HepG2 (cell line): ENCODE results near the gene HINT1. TPM values are rescaled to one million over a fixed set of nuclear protein-coding genes. Genes with fewer than 3 reads are reported as not detected.

Experiments used
- ARHGAP35 ChIP-seq: sonication (generic); formaldehyde crosslinking; IDR thresholded peaks from 2 replicates; pipeline ENCODE4 v1.9.0; 2022; ENCODE audit warnings: mild to moderate bottlenecking, inconsistent platforms, moderate library complexity, missing genetic modification reagents, borderline replicate concordance
- HES4 ChIP-seq: sonication (generic); formaldehyde crosslinking; IDR thresholded peaks from 2 replicates; pipeline ENCODE4 v1.9.0; 2021; ENCODE audit warnings: mild to moderate bottlenecking, missing genetic modification reagents, borderline replicate concordance
- HOXA9 ChIP-seq: sonication (generic); formaldehyde crosslinking; IDR thresholded peaks from 2 replicates; pipeline ENCODE4 v1.8.1; 2022; ENCODE audit warnings: missing genetic modification reagents, mild to moderate bottlenecking, moderate library complexity, borderline replicate concordance
- MAFF ChIP-seq: IDR thresholded peaks from 2 replicates; pipeline ENCODE4 v1.6.1; 2011; ENCODE audit warnings: low read depth, low read length, improper control_type of control experiment
- MTA3 ChIP-seq: sonication (generic); formaldehyde crosslinking; IDR thresholded peaks from 2 replicates; pipeline ENCODE4 v1.4.0; 2020; ENCODE audit warnings: missing genetic modification reagents
- PITX1 ChIP-seq: sonication (generic); formaldehyde crosslinking; IDR thresholded peaks from 2 replicates; pipeline ENCODE4 v1.5.1; 2020; ENCODE audit warnings: mild to moderate bottlenecking, missing genetic modification reagents
- RXRA ChIP-seq: sonication (generic); formaldehyde crosslinking; IDR thresholded peaks from 2 replicates; pipeline ENCODE4 v1.5.1; 2020; ENCODE audit warnings: missing genetic modification reagents
- ZNF232 ChIP-seq: sonication (generic); formaldehyde crosslinking; IDR thresholded peaks from 2 replicates; pipeline ENCODE4 v1.4.0; 2020; ENCODE audit warnings: missing genetic modification reagents, borderline replicate concordance
- polyA plus RNA-seq, 8 experiments: library from polyadenylated mRNA; depleted of rRNA in 3 of 8; stranded (reverse) in 7 of 8; unstranded in 1 of 8; fragments of >200 nt; fragmentation: Illumina TruSeq in 4 of 8; extraction: Trizol in 4 of 8; gene quantifications; 2 replicates each; pipeline versions ENCODE4 v1.2.1 to v1.2.3, GENCODE V29; 2011 to 2016; ENCODE audit warnings: low read depth in 4 of 8, missing spikeins in 1 of 8, mixed read lengths in 1 of 8; ENCODE audit not compliant: insufficient read depth in 1 of 8
- total RNA-seq, 5 experiments: library from RNA; depleted of rRNA; stranded (reverse); fragments of >200 nt; fragmentation: Illumina TruSeq; extraction: Trizol; gene quantifications; 2 replicates each; pipeline ENCODE4 v1.2.3, GENCODE V29; 2016; ENCODE audit warnings: low read depth in 1 of 5
- TF ChIP-seq, protein P1 (sequence below): sonication (generic); formaldehyde crosslinking; IDR thresholded peaks from 2 replicates; pipeline ENCODE4 v1.9.0; 2021; ENCODE audit warnings: mild to moderate bottlenecking, missing genetic modification reagents
- TF ChIP-seq, protein P2 (sequence below): sonication (generic); formaldehyde crosslinking; IDR thresholded peaks from 2 replicates; pipeline ENCODE4 v1.9.0; 2021; ENCODE audit warnings: missing genetic modification reagents, borderline replicate concordance
- TF ChIP-seq, protein P3 (sequence below): sonication (generic); formaldehyde crosslinking; IDR thresholded peaks from 2 replicates; pipeline ENCODE4 v1.5.0; 2020; ENCODE audit warnings: missing genetic modification reagents

Gene HINT1
- total and polyA plus RNA-seq, 2 of the 13 experiments (the other 11 are each of a cell fraction or from before 2014, with no cell fraction given), result 428 to 997 TPM

GRCh38 chr5:131164191-131165118 lies 601 bp downstream of the HINT1 start (continued):
- TF ChIP-seq, protein P1, sequence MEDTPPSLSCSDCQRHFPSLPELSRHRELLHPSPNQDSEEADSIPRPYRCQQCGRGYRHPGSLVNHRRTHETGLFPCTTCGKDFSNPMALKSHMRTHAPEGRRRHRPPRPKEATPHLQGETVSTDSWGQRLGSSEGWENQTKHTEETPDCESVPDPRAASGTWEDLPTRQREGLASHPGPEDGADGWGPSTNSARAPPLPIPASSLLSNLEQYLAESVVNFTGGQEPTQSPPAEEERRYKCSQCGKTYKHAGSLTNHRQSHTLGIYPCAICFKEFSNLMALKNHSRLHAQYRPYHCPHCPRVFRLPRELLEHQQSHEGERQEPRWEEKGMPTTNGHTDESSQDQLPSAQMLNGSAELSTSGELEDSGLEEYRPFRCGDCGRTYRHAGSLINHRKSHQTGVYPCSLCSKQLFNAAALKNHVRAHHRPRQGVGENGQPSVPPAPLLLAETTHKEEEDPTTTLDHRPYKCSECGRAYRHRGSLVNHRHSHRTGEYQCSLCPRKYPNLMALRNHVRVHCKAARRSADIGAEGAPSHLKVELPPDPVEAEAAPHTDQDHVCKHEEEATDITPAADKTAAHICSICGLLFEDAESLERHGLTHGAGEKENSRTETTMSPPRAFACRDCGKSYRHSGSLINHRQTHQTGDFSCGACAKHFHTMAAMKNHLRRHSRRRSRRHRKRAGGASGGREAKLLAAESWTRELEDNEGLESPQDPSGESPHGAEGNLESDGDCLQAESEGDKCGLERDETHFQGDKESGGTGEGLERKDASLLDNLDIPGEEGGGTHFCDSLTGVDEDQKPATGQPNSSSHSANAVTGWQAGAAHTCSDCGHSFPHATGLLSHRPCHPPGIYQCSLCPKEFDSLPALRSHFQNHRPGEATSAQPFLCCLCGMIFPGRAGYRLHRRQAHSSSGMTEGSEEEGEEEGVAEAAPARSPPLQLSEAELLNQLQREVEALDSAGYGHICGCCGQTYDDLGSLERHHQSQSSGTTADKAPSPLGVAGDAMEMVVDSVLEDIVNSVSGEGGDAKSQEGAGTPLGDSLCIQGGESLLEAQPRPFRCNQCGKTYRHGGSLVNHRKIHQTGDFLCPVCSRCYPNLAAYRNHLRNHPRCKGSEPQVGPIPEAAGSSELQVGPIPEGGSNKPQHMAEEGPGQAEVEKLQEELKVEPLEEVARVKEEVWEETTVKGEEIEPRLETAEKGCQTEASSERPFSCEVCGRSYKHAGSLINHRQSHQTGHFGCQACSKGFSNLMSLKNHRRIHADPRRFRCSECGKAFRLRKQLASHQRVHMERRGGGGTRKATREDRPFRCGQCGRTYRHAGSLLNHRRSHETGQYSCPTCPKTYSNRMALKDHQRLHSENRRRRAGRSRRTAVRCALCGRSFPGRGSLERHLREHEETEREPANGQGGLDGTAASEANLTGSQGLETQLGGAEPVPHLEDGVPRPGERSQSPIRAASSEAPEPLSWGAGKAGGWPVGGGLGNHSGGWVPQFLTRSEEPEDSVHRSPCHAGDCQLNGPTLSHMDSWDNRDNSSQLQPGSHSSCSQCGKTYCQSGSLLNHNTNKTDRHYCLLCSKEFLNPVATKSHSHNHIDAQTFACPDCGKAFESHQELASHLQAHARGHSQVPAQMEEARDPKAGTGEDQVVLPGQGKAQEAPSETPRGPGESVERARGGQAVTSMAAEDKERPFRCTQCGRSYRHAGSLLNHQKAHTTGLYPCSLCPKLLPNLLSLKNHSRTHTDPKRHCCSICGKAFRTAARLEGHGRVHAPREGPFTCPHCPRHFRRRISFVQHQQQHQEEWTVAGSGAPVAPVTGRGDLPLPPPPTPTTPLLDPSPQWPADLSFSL (CRISPR knock-in tag), result no peak
- TF ChIP-seq PITX1 (CRISPR knock-in tag), result no peak
- TF ChIP-seq MTA3 (CRISPR knock-in tag), result no peak
- no peak; the same call in 1 of the 2 replicates for TF ChIP-seq RXRA (CRISPR knock-in tag)
- TF ChIP-seq MAFF, result no peak
- TF ChIP-seq HES4 (CRISPR knock-in tag), result no peak; the same call in 1 of the 2 replicates
- no peak for TF ChIP-seq HOXA9
- TF ChIP-seq, protein P2, sequence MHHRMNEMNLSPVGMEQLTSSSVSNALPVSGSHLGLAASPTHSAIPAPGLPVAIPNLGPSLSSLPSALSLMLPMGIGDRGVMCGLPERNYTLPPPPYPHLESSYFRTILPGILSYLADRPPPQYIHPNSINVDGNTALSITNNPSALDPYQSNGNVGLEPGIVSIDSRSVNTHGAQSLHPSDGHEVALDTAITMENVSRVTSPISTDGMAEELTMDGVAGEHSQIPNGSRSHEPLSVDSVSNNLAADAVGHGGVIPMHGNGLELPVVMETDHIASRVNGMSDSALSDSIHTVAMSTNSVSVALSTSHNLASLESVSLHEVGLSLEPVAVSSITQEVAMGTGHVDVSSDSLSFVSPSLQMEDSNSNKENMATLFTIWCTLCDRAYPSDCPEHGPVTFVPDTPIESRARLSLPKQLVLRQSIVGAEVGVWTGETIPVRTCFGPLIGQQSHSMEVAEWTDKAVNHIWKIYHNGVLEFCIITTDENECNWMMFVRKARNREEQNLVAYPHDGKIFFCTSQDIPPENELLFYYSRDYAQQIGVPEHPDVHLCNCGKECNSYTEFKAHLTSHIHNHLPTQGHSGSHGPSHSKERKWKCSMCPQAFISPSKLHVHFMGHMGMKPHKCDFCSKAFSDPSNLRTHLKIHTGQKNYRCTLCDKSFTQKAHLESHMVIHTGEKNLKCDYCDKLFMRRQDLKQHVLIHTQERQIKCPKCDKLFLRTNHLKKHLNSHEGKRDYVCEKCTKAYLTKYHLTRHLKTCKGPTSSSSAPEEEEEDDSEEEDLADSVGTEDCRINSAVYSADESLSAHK (CRISPR knock-in tag), result no peak
- TF ChIP-seq ARHGAP35 (CRISPR knock-in tag), result no peak
- TF ChIP-seq, protein P3, sequence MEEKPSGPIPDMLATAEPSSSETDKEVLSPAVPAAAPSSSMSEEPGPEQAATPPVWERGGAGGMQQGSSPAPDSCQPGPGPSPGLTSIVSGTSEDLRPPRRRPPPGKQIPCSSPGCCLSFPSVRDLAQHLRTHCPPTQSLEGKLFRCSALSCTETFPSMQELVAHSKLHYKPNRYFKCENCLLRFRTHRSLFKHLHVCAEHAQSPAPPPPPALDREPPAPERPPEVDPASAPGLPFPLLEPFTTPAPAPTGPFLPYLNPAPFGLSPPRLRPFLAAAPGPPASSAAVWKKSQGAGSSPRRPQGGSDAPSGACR, result peak; percentile 79; the same call in 1 of the 2 replicates
- peak; percentile 81; the same call in 1 of the 2 replicates for TF ChIP-seq ZNF232 (CRISPR knock-in tag)
